Naive B cell (primary cell): ENCODE measurements around the gene HAS3. TPM values are rescaled to one million over a fixed set of nuclear protein-coding genes. Genes with fewer than 3 reads are reported as not detected.

Experiments used
- ATAC-seq, 2 donors: fragments of 150-1000 bp; cut with Tn5 transposase; 2 replicates each; pipeline ENCODE4 v1.10.0; 2021; ENCODE audit warnings: low read depth in 2 of 2, mild to moderate bottlenecking in 2 of 2, moderate library complexity in 2 of 2
- DNase-seq: peaks from one replicate; pipeline ENCODE4 v3.0.0; 2022
- H3K27ac Mint-ChIP-seq, 6 donors: one replicate each; pipeline ENCODE4 v1.8.0; 2020 to 2022; ENCODE audit warnings: mild to moderate bottlenecking in 6 of 6, mixed read lengths in 6 of 6, moderate library complexity in 5 of 6, inconsistent platforms in 2 of 6
- H3K27me3 Mint-ChIP-seq, 3 donors: one replicate each; pipeline ENCODE4 v1.8.0; 2021 to 2022; ENCODE audit warnings: mixed read lengths in 3 of 3, mild to moderate bottlenecking in 1 of 3
- H3K36me3 Mint-ChIP-seq, 2 donors: one replicate each; pipeline ENCODE4 v1.8.0; 2020 to 2022; ENCODE audit warnings: mixed read lengths in 2 of 2, inconsistent platforms in 1 of 2, mild to moderate bottlenecking in 1 of 2
- H3K4me1 Mint-ChIP-seq, 3 donors: one replicate each; pipeline ENCODE4 v1.8.0; 2020 to 2022; ENCODE audit warnings: mixed read lengths in 3 of 3, inconsistent platforms in 1 of 3, mild to moderate bottlenecking in 1 of 3, moderate library complexity in 1 of 3
- H3K4me3 Mint-ChIP-seq, 8 donors: one replicate each; pipeline ENCODE4 v1.8.0; 2020 to 2022; ENCODE audit warnings: mild to moderate bottlenecking in 8 of 8, mixed read lengths in 8 of 8, moderate library complexity in 8 of 8, inconsistent platforms in 2 of 8
- H3K9me3 Mint-ChIP-seq, 7 donors: one replicate each; pipeline ENCODE4 v1.8.0; 2020 to 2022; ENCODE audit warnings: mixed read lengths in 7 of 7, mild to moderate bottlenecking in 5 of 7, inconsistent platforms in 2 of 7, moderate library complexity in 1 of 7
- polyA plus RNA-seq, 6 donors: library from polyadenylated mRNA; unstranded; fragments of 300-500 nt; fragmentation: Illumina TruSeq; gene quantifications; one replicate each; pipeline ENCODE4 v1.2.3, GENCODE V29; 2021; ENCODE audit warnings: low read depth in 6 of 6

The HAS3 gene
- polyA plus RNA-seq, 6 donors from 2014 or later = 0.08 to 0.48 (median 0.28) TPM; not detected in 2

- Mint-ChIP-seq H3K27me3 (peaks cover 19 to 61% (median 47%) of the 10 kb centered on the region in 3 donors), H3K4me3 (peak overlapping the region in 7 of 8 donors; percentile 50 to 81 (median 71)), H3K36me3 (peaks cover 3 to 7% of the 10 kb centered on the region in 2 donors), H3K4me1 (peaks cover 16 to 23% (median 18%) of the 10 kb centered on the region in 3 donors), H3K9me3 (no peaks in the 10 kb centered on the region), H3K27ac (peak overlapping the region in 1 of 6 donors; percentile 56)
- no peak for ATAC-seq
- no peak for DNase-seq
Observed at GRCh38 chr16:69106491-69107315, 1.2 kb downstream of the HAS3 start.

GRCh38 chr16:69107316-69107962 lies 2.0 kb downstream of the HAS3 start:
- H3K4me1 Mint-ChIP-seq = peaks cover 18 to 23% (median 19%) of the 10 kb centered on the region in 3 donors
- H3K9me3 Mint-ChIP-seq = no peaks in the 10 kb centered on the region
- peak overlapping the region in 7 of 8 donors; percentile 50 to 81 (median 67) for H3K4me3 Mint-ChIP-seq
- ATAC-seq = no peak
- peaks cover 3 to 7% of the 10 kb centered on the region in 2 donors for H3K36me3 Mint-ChIP-seq
- peaks cover 19 to 60% (median 45%) of the 10 kb centered on the region in 3 donors for H3K27me3 Mint-ChIP-seq
- peak overlapping the region in 1 of 6 donors; percentile 56 for H3K27ac Mint-ChIP-seq
- DNase-seq = no peak

GRCh38 chr16:69108064-69108904 lies 2.8 kb downstream of the HAS3 start:
- no peak for DNase-seq
- peaks cover 19 to 52% (median 37%) of the 10 kb centered on the region in 3 donors for H3K27me3 Mint-ChIP-seq
- H3K4me3 Mint-ChIP-seq = peak overlapping the region in 5 of 8 donors; percentile 13 to 68 (median 24)
- ATAC-seq = no peak
- peaks cover 18 to 23% (median 19%) of the 10 kb centered on the region in 3 donors for H3K4me1 Mint-ChIP-seq
- H3K27ac Mint-ChIP-seq = peak overlapping the region in 2 of 6 donors; percentile 26 to 41
- H3K9me3 Mint-ChIP-seq = no peaks in the 10 kb centered on the region
- peaks cover 3 to 7% of the 10 kb centered on the region in 2 donors for H3K36me3 Mint-ChIP-seq

- Mint-ChIP-seq H3K36me3 (peaks cover 3 to 7% of the 10 kb centered on the region in 2 donors), H3K27me3 (peaks cover 19 to 47% (median 35%) of the 10 kb centered on the region in 3 donors), H3K4me3 (peak overlapping the region in 2 of 8 donors; percentile 21 to 24), H3K27ac (no peak overlapping the region), H3K4me1 (peaks cover 18 to 23% (median 20%) of the 10 kb centered on the region in 3 donors), H3K9me3 (no peaks in the 10 kb centered on the region)
- ATAC-seq (no peak), DNase-seq (no peak)
Observed at GRCh38 chr16:69108905-69109252, 3.4 kb downstream of the HAS3 start.

GRCh38 chr16:69109486-69110270 lies 4.2 kb downstream of the HAS3 start:
- Mint-ChIP-seq H3K9me3 (no peaks in the 10 kb centered on the region), H3K4me3 (peak overlapping the region in 1 of 8 donors; percentile 68), H3K27ac (no peak overlapping the region), H3K4me1 (peaks cover 18 to 23% (median 22%) of the 10 kb centered on the region in 3 donors), H3K27me3 (peaks cover 19 to 42% (median 30%) of the 10 kb centered on the region in 3 donors), H3K36me3 (peaks cover 5 to 11% of the 10 kb centered on the region in 2 donors)
- DNase-seq (no peak), ATAC-seq (no peak)

- Mint-ChIP-seq H3K9me3 (no peaks in the 10 kb centered on the region), H3K4me3 (no peak overlapping the region), H3K27me3 (peaks cover 15 to 34% (median 23%) of the 10 kb centered on the region in 3 donors), H3K4me1 (peaks cover 14 to 22% (median 19%) of the 10 kb centered on the region in 3 donors), H3K36me3 (peaks cover 8 to 16% of the 10 kb centered on the region in 2 donors), H3K27ac (no peak overlapping the region)
- ATAC-seq (no peak), DNase-seq (no peak)
Observed at GRCh38 chr16:69110406-69110805, 5.0 kb downstream of the HAS3 start.

- Mint-ChIP-seq H3K27ac (no peak overlapping the region), H3K36me3 (peaks cover 8 to 16% of the 10 kb centered on the region in 2 donors), H3K4me3 (no peak overlapping the region), H3K9me3 (no peaks in the 10 kb centered on the region), H3K27me3 (peaks cover 11 to 30% (median 18%) of the 10 kb centered on the region in 3 donors), H3K4me1 (peaks cover 10 to 18% (median 15%) of the 10 kb centered on the region in 3 donors)
- no peak for ATAC-seq
- no peak for DNase-seq
Observed at GRCh38 chr16:69111216-69111875, 5.9 kb downstream of the HAS3 start.

- Mint-ChIP-seq H3K27me3 (peaks cover 11 to 25% (median 13%) of the 10 kb centered on the region in 3 donors), H3K9me3 (no peaks in the 10 kb centered on the region), H3K4me3 (no peak overlapping the region), H3K4me1 (peaks cover 10 to 16% (median 13%) of the 10 kb centered on the region in 3 donors), H3K27ac (no peak overlapping the region), H3K36me3 (peaks cover 8 to 16% of the 10 kb centered on the region in 2 donors)
- ATAC-seq (no peak), DNase-seq (no peak)
Observed at GRCh38 chr16:69111876-69112230, 6.4 kb downstream of the HAS3 start.

- no peaks in the 10 kb centered on the region for H3K9me3 Mint-ChIP-seq
- H3K27me3 Mint-ChIP-seq = peaks cover 9 to 20% (median 11%) of the 10 kb centered on the region in 3 donors
- no peak overlapping the region for H3K4me3 Mint-ChIP-seq
- ATAC-seq (peak; percentile 47 to 58), DNase-seq (no peak)
- H3K4me1 Mint-ChIP-seq = peaks cover 8 to 12% (median 10%) of the 10 kb centered on the region in 3 donors
- H3K27ac Mint-ChIP-seq = no peak overlapping the region
- peaks cover 8 to 16% of the 10 kb centered on the region in 2 donors for H3K36me3 Mint-ChIP-seq
Observed at GRCh38 chr16:69112285-69113129, 7.1 kb downstream of the HAS3 start.

- ATAC-seq (no peak), DNase-seq (no peak)
- Mint-ChIP-seq H3K27ac (peak overlapping the region in 1 of 6 donors; percentile 42), H3K27me3 (peaks cover 3 to 14% (median 6%) of the 10 kb centered on the region in 3 donors), H3K9me3 (no peaks in the 10 kb centered on the region), H3K4me1 (peaks cover 7 to 18% (median 11%) of the 10 kb centered on the region in 3 donors), H3K36me3 (peaks cover 12 to 16% of the 10 kb centered on the region in 2 donors), H3K4me3 (no peak overlapping the region)
Observed at GRCh38 chr16:69113216-69113615, 7.8 kb downstream of the HAS3 start.

GRCh38 chr16:69114346-69114975 lies 9.0 kb downstream of the HAS3 start:
- no peak for ATAC-seq
- H3K36me3 Mint-ChIP-seq = peaks cover 12 to 13% of the 10 kb centered on the region in 2 donors

More at GRCh38 chr16:69114346-69114975, 9.0 kb downstream of the HAS3 start:
- Mint-ChIP-seq H3K27ac (peak overlapping the region in 2 of 6 donors; percentile 47 to 64), H3K27me3 (peaks cover 0 to 4% (median 0%) of the 10 kb centered on the region in 3 donors), H3K4me3 (no peak overlapping the region), H3K9me3 (no peaks in the 10 kb centered on the region), H3K4me1 (peaks cover 7 to 21% (median 8%) of the 10 kb centered on the region in 3 donors)
- no peak for DNase-seq
